DND-41 (cell line): ENCODE data around the gene TCERG1L.

Source experiments
- CTCF ChIP-seq: IDR thresholded peaks from 2 replicates; pipeline ENCODE4 v1.5.1; 2012; ENCODE audit warnings: borderline replicate concordance, low read length, moderate library complexity, mild to moderate bottlenecking; ENCODE audit not compliant: poor library complexity, severe bottlenecking; ENCODE audit errors: extremely low read depth
- EZH2 ChIP-seq: IDR thresholded peaks from 3 replicates; pipeline ENCODE4 v1.6.1; 2012; ENCODE audit warnings: borderline replicate concordance, low read depth, mild to moderate bottlenecking, moderate library complexity, low read length, inconsistent platforms; ENCODE audit not compliant: severe bottlenecking

GRCh38 chr10:131231965-131232541 lies 79.5 kb downstream of the TCERG1L start:
- TF ChIP-seq CTCF (no peak), EZH2 (no peak)
